ENCODE results near the gene STIL.
"Not testable (repeated sequence)": the region's sequence is repeated elsewhere in the genome, so short reads cannot be mapped to it uniquely, and the experiment has no call there.

STIL gene

DNA sequence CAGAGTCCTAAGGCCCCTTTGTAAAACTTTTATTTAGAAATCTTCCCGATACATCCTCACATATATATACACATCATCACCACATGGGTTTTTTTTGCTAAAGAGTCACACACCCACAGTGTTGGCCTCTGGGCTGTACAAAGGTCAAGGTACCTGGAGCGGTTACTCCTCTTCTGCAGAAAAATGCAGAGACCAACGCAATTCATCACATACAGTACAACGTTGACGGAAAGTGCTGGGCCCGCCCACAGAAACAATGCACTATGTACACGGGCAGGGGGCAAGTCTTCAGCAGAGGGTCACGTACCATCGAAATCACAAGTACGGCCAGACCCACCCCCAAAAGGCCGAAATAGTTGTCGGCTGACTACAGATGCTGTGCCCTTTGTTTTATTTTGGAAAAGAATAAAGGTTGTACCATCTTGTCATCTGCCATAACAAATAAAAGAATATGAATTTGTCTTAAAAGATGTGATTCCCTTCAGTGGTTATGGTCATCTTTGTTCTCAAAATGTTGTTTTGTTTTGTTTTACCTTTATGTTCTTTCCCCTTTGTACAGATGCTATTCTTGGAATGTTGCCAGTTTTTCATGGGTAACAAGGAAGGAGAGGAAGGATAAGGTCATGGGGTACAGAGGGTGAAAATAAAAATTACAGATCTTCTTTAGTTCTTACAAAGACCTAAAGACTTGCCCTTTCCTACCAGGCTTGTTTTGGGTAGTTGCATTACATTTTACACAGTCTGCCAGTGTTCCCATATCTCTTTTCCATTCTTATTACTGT is 97.5 kb downstream of the STIL start:
- no peak for DNase-seq

DNA sequence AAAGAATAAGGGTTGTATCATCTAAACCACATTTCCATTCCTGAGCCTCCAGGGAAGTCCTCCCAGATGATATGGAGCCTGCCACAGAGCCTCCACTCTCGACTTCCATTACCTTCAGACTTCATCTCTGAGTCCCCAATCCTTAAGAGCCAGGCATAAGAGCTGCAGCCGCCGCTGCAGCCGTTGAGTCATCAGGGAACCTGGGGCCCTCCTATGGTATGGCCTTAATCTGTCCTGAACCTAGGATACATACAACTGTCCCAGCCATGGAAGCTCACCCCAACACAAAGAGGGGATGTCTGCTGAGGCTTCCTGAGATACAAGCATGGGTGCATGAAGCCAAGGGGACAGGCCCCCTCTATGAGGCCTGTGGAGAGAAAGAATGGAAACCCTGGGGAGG is 98.2 kb downstream of the STIL start:
- no peak for DNase-seq

DNA sequence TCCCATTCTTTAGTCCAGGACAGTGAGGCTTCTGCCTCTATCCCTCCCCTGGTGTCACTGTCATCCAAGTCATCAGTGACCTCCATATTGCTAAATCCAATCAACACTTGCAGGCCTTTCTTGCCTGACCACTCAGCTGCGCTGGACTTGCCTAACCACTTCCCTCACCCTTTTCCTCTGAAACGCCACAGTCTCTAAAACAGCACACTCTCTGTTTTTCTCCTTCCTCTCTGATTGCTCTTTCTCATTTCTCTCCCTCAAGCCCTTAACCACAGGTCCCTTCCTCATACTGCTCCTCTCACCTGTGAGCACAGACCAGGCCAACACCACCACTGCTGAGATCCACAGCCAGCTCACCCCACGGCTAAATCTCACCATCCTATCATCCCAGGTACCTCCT is 99.4 kb downstream of the STIL start:
- no peak for DNase-seq

DNA sequence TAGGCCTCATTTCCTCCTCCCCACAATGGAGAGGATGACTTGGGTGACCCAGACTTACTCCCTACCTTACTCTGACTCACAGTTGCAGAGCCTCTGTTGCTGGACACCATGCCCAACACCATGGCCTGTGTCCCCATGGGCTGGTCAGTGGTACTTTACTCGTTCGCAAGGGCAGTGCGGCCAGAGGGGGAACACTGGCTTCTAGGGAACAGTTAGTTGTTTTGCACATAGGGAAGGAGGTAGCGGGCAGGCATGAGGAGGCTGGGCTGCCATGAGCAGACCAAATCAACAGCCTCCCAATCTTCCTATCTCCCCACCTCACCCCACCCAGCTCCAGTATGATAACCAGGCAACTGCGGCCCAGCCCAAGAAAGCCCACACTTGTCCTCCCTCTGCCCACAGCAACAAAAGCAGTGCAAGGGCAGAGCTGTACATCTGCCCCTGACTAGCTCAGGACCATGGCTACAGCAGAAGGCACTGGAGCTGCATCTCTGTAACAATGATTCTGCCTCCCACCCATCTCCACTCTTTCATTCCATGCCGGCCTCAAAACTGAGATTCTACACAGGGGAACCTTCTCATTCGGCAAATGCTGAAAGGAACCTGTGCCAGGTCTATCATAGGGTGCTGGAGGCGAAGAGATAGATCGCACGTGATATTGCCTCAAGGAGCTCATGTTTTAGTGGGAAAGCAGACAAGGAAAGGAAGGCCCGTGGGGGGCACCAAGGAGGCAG is 100.5 kb downstream of the STIL start:
- no peak for DNase-seq

DNA sequence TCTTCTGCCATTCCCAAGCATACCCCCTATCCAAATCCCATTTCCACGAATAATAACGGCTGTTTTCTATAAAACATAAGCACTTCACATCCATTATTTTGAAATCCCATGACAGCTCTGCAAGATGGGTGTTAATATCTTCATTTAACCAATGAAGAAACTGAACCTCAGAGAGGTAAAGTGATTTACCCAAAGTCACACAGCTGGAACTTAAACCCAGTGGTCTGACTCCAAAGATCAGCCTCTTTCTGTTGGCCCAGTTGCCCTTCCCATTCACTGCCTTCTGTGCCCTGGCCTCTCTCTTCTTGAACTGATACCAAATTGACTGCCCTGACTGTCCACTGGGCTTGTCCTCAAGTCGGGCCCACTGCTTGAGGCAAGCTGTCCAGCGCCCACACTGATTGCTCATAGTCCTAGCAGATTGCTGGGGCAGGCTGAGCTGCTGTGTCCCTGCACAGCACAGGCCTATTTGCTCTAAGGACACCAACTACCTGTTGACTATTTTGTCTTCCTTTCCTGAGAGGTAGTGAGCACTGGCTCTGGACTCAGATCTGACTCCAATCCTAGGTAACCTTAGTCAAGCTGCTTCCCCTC is 101.2 kb downstream of the STIL start:
- DNase-seq, result no peak

DNA sequence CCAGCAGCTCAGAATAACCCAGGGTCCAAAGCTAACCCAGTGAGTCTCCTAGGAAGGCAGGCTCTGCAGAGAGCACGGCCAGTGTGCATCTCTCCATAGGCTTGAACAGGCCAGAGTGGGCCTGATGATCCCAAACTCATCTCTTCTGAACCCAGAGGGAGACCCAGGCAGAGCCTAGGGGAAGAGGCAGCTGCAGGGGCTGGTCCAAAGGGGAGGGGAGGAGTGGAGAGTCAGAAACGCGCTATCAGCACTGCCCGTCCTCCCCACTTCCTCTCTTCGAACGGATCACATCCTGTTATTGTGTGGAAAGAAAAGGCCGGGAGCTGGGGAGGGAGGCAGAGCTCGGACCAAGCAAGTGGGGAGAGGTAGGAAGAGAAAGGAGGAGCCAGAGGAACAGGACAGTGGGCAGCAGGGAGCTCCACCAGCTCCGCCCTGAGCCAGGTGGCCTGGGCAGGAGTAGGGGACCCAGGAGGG is 102.1 kb downstream of the STIL start:
- DNase-seq, result no peak

DNA sequence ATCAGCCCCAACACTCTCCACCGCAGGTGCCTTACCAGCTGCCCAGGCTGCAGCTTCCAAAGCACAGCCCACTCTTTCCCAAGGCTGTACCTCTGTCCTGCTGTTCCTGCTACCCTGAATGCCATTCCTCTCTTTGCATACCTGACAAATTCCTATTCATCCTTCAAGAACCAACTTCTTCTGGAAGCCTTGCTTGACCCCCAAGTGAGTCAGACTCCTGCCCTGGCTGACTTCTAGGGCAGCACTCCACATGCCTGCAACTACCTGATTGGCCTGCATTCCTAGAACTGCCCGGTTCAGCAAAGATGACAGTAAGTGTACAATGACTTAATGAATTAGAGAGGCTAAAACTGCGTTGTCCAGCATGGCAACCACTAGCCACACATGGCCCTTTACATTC is 103.3 kb downstream of the STIL start:
- DNase-seq, result no peak

DNA sequence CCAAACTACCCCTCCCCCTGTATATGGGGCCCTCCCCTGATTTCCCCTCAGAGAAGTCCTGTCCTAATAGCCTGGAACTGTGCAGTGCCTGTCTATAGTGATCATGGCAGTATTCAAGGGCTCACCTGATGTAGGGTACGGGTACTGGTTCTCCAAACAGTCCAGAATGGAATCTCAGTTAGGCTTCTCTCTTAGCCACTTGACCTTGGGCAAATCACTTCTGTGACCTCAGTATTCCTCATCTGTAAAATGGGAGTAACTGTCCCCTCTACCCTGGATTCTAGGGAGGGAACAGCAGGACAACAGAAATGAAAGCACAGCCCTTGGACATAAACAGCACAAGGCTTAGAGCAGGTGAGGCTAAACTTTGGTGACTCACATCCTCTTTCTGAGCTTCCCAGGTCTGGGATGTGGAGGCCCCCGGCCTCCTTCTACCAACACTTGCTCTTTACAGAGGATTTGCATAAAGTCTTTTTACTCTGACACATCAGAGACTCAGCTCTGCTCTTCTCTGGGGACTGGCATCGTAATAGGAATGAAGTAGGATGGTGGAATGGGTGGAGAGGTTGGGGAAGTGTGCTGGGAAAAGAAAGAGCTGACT is 104.1 kb downstream of the STIL start:
- no peak for DNase-seq

DNA sequence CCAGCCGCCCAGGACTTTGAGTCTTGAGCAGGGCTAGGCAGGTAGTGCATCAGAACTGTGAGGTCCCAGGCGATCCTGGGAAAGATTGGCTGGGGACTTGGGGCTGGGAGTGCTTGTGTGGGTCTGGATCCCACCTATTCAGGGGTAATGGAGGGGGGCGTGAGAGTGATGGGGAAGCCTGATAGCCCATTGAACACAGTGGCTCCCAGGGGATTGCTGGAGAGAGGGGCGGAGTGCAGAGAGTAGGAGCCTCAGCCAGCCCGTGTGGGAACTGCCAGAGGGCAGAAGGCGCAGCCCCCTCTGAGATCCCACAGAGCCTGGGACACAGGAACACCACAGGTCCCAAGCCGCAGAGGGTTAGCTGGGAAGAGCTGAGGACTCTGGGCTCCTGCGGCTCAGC is 104.9 kb downstream of the STIL start:
- no peak for DNase-seq

DNA sequence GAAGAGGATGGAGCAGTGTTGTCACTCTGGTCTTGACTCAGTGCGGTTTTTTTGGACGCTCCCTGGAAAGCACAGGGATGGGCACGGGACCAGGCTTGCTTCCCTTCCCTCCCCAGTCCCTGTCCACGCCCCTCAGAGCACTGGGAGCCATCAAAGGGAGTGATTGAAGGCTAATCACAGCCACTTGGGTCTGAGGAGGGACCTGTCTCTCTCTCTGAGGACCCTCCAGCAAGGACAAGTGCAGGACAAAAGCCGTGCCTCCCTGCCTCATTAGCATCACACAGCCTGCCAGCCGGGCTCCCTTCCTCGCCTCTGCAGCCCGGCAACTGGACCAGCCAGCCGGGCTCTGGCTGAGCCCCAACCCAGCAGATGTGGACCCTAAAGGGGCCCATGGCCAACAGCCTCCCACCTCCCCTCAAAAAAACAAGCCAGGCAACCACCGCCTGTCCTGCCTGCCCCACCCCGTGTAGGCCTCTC is 105.5 kb downstream of the STIL start:
- DNase-seq, result no peak

DNA sequence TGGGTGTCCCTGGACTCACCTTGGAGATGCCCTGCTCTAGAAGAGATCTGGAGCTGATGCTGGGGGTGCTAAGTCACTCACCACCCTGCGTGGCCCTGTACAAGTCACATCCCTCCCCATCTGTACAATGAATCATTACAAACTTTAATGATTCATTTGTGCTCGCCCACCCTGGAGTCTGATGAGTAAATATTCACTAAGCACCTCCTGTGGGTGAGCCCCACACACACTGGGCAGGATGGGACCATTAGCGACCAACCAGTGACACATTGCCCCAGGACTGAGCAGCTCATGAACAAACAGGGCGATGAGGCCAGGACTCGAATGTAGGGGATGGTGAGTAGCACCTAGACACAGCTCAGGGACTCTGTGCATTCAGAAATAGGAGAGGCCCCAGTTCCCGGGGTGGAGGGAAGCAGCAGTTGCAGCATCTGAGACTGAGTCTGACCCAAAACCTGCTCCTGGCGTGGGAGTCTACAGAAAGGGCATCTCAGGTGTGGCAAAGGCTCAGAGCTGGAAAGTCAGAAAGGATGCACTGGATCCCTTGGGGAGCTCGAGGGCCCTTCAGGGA is 106.1 kb downstream of the STIL start:
- DNase-seq, result no peak

DNA sequence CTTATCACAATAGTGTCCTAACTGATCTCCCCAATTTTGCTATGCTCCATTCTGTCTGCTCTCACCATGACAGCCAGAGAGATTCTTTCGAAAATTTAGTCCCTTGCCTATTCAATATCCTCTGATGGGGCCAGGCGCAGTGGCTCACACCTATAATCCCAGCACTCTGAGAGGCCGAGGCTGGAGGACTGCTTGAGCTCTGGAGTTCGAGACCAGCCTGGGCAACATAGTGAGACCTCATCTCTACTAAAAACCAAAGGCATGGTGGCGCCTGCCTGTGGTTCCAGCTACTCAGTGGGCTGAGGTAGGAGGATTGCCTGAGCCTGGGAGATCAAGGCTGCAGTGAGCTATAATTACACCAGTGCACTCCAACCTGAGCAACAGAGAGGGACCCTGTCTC is 108.0 kb downstream of the STIL start:
- no peak for DNase-seq

DNA sequence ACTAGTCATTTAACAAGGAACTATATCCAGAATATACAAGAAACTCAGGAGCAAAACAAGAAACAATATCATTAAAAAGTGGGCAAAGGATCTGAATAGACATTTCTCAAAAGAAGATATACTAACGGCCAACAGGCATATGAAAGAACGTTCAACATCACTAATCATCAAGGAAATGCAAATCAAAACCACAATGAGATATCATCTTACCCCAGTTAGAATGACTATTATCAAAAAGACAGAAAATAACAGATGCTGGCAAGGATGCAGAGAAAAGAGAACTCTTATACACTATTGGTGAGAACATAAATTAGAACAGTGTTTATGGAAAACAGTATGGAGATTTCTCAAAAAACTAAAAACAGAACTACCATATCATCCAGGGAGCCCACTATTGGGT is 110.4 kb downstream of the STIL start:
- DNase-seq, result not testable (repeated sequence)

DNA sequence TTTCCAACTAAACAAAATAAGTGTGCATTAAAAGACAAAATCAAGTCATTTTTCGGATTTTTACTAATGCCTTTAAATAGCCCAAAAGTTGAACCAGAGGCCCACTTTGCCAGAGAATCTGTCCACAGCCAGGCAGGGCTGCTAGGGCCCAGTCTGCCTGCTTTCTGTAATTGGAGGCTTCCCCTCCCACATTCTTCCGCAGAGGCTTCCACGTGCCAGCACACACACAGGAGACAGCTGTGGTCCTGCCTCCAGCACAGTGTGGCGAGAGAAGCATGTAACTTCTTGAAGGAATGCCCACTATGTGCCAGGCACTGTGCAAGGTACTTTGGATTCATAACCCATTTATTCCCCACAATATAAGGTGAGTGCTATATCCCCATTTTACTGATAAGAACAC is 112.8 kb downstream of the STIL start:
- no peak for DNase-seq

Data from activated gamma-delta T cell treated with Interleukin-2 at 50 U/mL for 16 hours (primary cell).